Amygdala (tissue), 56 donors: Measurements from ENCODE around the gene TSHR.
"Not testable (repeated sequence)": the region's sequence is repeated elsewhere in the genome, so short reads cannot be mapped to it uniquely, and the experiment has no call there.

Source experiments
- DNase-seq, 56 donors: peaks; one replicate each; lab custom pipeline; 2025; lab: John Stamatoyannopoulos, UW

The TSHR gene

GRCh38 chr14:80948291-80948690, 7.1 kb upstream of the TSHR start:
- DNase-seq = no peak

GRCh38 chr14:80951491-80951890, 3.9 kb upstream of the TSHR start:
- DNase-seq = no peak

GRCh38 chr14:80953211-80953610, 2.2 kb upstream of the TSHR start:
- not testable (repeated sequence) for DNase-seq

- peak in 55 of 56 donors; percentile 7 to 89 (median 55) for DNase-seq
Observed at GRCh38 chr14:80954687-80955299, 628 bp upstream of the TSHR start.

- no peak for DNase-seq
Observed at GRCh38 chr14:80956102-80956501, 681 bp downstream of the TSHR start.

GRCh38 chr14:80956922-80957321, 1.5 kb downstream of the TSHR start:
- DNase-seq = peak in 1 of 56 donors; percentile 17

GRCh38 chr14:80957613-80958012, 2.2 kb downstream of the TSHR start:
- no peak for DNase-seq

- DNase-seq = no peak
Observed at GRCh38 chr14:80958226-80958625, 2.8 kb downstream of the TSHR start.

- DNase-seq = no peak
Observed at GRCh38 chr14:80958939-80959338, 3.5 kb downstream of the TSHR start.

- peak in 4 of 56 donors; percentile 5 to 44 (median 16) for DNase-seq
Observed at GRCh38 chr14:80959496-80959895, 4.1 kb downstream of the TSHR start.

GRCh38 chr14:80965037-80965436, 9.6 kb downstream of the TSHR start:
- no peak for DNase-seq

GRCh38 chr14:80973931-80974641, 18.7 kb downstream of the TSHR start:
- DNase-seq = peak in 1 of 56 donors; percentile 2

- DNase-seq = no peak
Observed at GRCh38 chr14:80974679-80975078, 19.3 kb downstream of the TSHR start.

- no peak for DNase-seq
Observed at GRCh38 chr14:80977221-80977620, 21.8 kb downstream of the TSHR start.

GRCh38 chr14:80978403-80978802, 23.0 kb downstream of the TSHR start:
- DNase-seq = no peak

- no peak for DNase-seq
Observed at GRCh38 chr14:80979951-80980350, 24.5 kb downstream of the TSHR start.

- no peak for DNase-seq
Observed at GRCh38 chr14:80981156-80981555, 25.7 kb downstream of the TSHR start.

- no peak for DNase-seq
Observed at GRCh38 chr14:80981673-80982072, 26.3 kb downstream of the TSHR start.

- no peak for DNase-seq
Observed at GRCh38 chr14:80982711-80983110, 27.3 kb downstream of the TSHR start.

GRCh38 chr14:80987235-80988032, 32.0 kb downstream of the TSHR start:
- DNase-seq = peak in 37 of 56 donors; percentile 0 to 82 (median 24)

- no peak for DNase-seq
Observed at GRCh38 chr14:80988192-80988591, 32.8 kb downstream of the TSHR start.
